GF-D8 (cell line): ENCODE measurements around the gene TBC1D20.
A peak's percentile ranks its signal among the peaks of the same experiment; 100 is the strongest.

Experiments
- DNase-seq: peaks from one replicate; lab custom pipeline; 2025; lab: John Stamatoyannopoulos, UW

Gene TBC1D20

GRCh38 chr20:418858-419365, 43.4 kb downstream of the TBC1D20 start:
- DNase-seq = no peak

GRCh38 chr20:417801-418342, 44.5 kb downstream of the TBC1D20 start:
- DNase-seq = no peak

- no peak for DNase-seq
Observed at GRCh38 chr20:416950-417800, 45.2 kb downstream of the TBC1D20 start.

DNA sequence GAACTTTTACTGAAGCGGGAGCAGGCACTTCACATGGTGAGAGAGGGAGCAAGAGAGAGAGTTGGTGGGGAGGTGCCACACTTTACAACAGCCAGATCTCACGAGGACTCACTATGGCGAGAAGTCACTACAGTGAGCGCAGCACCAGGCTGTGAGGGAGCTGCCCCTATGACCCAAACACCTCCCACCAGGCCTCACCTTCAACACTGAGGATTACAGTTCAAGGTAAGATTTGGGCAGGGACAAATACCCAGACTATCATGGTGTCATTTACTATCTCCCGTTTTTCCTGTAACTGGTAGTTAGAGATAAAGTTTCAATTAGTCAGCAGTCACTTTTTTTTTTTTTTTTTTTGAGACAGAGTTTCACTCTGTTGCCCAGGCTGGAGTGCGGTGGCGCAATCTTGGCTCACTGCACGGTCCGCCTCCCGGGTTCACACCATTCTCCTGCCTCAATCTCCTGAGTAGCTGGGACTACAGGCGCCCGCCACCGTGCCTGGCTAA, 46.5 kb downstream of the TBC1D20 start:
- no peak for DNase-seq

DNA sequence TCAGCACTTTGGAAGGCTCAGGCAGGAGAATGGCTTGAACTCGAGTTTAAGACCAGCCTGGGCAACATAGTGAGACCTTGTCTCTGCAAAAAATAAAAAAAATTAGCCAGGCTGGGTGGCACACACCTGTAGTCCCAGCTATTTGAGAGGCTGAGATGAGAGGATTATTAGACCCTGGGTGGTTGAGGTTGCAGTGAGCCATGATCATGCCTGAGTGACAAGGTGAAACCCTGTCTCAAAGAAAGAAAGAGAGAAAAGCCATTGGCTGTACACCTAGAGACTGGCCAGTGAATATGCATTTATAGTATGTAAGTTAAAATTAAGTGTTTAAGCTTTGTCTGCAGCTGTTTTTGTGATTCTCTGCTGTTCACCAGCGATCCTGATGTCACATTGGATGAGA, 48.2 kb downstream of the TBC1D20 start:
- no peak for DNase-seq

DNA sequence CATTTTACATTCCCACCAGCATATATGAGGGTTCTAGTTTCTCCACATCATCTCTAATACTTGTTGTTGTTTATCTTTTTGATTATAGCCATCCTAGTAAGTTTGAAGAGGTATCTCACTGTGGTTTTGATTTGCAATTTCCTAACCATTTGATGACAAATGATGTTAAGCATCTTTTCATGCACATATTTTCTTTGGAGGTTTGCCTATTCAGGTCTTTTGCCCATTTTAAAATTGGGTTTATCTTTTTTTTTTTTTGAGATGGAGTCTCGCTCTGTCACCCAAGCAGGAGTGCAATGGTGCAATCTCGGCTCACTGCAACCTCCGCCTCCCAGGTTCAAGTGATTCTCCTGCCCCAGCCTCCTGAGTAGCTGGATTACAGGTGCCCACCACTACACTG, 50.3 kb downstream of the TBC1D20 start:
- DNase-seq = no peak

DNA sequence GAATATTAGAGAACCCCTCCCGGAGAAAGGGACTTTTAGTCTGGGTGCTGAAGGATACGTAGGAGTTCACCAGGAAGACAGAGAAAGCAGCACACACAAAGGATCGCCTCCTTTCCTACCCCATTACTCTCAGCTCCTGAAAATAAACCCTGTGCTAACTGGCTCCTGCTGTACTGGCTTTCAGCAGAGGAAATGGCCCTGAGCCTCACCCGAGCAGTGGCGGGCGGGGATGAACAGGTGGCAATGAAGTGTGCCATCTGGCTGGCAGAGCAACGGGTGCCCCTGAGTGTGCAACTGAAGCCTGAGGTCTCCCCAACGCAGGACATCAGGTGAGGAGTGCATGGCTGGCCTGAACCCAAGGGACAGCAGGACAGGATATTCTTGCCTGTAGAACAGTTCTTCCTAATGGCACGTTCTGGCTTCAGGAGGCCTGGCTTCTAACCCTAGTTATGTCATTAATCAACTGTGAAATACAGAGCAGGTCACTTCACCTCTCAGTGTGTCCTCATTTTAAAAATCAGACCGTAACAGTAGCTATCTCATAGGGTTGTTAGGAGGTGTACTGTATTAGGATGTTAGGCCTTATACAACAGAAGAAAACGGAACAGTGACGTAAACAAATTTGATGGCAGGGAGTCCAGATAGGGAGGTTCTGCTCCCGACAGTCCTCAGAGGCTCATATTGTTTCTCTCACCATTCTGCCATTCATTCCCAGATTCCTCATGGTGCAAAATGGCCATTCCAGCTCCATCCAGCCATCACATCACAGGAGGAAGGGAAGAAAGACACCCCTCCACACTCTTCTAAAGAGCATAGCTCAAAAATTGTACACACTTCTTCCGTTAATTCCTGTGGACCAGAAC, 52.4 kb downstream of the TBC1D20 start:
- no peak for DNase-seq

DNA sequence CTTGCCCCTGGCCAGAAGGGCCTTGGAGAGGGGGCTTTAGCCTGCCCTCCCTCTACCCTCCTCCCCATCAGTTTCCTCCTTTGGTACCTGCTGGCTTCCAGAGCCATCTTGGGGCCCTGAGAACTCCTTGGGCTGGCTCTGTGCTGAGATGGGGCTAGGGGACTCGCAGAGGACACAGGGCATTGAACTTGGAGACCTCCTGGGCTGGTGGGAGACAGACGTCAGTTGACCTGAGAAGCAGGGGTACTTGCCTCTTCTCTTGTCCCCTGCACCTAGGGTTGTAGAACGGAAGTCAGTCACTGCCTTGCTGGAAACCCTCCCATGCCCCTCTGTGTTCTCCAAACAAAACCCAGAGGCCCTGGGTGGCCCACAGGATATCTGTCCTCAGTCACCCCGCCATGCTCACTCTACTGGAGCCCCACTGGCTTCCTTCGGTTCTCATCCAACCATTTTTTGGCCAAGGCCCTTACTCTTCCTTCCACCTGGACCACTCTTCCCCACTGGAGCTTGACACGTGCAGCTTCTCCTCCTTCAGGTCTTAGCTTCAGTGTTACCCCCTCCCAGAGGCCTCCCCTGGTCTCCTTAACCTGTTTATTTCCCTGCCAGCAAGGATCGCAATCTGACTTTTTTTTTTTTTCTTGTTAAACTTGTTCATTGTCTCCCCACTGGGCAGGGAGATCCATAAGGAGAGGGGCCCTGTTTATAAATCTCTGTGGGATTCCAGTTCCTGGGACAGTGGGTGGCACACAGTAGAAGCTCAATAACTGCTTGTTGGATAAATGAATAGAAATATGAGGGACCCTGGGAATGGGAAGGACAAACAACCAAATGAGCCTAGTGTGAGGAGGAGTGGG, 53.3 kb downstream of the TBC1D20 start:
- DNase-seq = no peak

- peak; percentile 45 for DNase-seq
Observed at GRCh38 chr20:407953-408842, 54.1 kb downstream of the TBC1D20 start, which contains the start of gene RBCK1. Gene RBCK1, plus strand, starts transcription at chr20:408299. Its CDS starts 459 bp downstream, at chr20:408758.

- peak; percentile 40 for DNase-seq
Observed at GRCh38 chr20:407133-407952, 55.0 kb downstream of the TBC1D20 start.

DNA sequence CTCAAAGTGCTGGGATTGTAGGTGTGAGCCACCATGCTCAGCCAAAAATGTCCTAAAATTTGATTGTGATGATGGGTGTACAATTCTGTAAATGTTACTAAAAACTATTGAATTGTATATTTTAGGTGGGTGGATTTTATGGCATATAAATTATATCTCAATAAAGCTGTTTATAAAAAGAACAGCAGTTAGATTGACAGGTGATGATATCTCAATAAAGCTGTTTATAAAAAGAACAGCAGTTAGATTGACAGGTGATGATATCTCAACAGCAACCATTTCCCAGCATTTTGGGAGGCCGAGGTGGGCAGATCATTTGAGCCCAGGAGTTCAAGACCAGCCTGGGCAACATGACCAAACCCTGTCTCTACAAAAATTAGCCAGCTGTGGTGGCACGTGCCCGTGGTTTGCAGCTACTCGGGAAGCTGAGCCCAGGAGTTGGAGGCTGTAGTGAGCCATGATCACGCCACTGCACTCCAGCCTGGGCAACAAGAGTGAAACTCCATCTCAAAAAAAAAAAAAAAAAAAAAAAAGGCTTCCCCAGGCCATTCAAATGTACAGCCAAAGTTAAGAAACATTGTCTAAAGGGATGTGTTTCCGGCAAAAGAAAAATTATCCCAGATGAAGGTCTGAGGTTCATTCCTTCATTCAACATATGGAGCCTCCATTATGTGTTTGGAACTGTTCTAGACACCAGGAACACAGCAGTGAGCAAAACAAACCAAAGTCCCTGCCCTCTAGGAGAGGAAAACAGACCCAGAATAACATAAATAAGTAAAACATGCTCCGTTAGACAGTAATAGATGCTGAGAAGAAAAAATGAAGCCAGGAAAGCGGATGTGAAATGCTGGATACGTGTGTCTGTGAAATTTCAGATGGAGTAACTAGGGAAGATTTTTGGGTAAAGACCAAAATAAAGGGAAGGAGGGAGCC, 55.9 kb downstream of the TBC1D20 start:
- no peak for DNase-seq

- DNase-seq = no peak
Observed at GRCh38 chr20:404088-404487, 58.2 kb downstream of the TBC1D20 start.

GRCh38 chr20:403582-403957, 58.8 kb downstream of the TBC1D20 start:
- DNase-seq = no peak

GRCh38 chr20:402898-403581, 59.3 kb downstream of the TBC1D20 start:
- DNase-seq = no peak

DNA sequence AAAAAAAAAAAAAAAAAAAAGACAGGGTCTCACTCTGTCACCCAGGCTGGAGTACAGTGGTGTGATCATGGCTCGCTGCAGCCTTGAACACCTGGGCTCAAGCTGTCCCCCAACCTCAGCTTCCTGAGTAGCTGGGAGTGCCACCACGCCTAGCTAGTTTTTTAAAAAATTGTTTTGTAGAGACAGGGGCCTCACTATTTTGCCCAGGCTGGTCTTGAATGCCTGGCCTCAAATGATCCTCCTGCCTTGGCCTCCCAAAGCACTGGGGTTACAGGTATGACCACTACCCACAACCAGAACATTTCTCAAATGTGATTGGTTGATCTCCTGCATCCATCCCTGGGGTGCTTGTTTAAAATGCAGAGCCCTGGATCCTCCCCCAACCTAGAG, 59.8 kb downstream of the TBC1D20 start:
- no peak for DNase-seq

DNA sequence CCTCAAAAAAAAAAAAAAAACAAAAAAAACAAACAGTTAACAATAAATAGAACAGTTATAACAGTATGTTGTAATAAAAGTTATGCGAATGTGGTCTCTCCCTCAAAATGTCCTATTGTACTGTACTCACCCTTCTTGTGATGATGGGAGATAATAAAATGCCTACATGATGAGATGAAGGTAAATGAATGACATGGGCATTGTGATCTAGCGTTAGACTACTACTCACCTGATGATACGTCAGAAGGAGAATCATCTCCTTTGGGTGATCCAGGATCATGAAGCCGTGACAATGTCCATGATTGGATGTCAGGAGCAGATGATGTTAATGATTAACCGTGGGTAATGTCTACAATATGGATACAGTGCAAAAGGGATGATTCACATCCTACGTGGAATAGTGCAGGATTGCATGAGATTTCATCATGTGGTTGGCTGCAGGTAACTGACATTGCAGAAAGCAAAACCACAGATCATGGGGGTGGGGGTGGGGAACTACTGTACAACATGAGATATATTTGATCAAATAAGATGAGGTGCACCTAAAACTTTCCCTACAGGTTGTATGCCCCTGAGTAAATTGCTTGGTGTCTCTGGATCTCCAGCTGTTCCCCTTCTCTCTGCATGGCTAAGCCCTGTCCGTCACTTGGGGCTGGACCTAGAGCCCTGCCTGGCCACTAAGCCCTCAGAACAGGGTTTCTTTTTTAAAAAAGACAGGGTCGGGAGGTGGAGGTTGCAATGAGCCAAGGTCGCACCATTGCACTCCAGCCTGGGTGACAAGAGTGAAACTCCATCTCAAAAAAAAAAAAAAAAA, 60.4 kb downstream of the TBC1D20 start:
- no peak for DNase-seq
